WERI-Rb-1 (cell line): Measurements from ENCODE around the gene RANGAP1.

ENCODE experiments used
- DNase-seq: peaks from one replicate; pipeline ENCODE4 v3.0.0-alpha.2; 2020
- H3K27ac ChIP-seq: fragments of 250-450 bp; sonication (Bioruptor Pico); 2 replicates; pipeline ENCODE4 v1.5.1; 2020; ENCODE audit warnings: mild to moderate bottlenecking, moderate library complexity
- H3K27me3 ChIP-seq: fragments of 250-450 bp; sonication (Bioruptor Pico); 2 replicates; pipeline ENCODE4 v1.5.1; 2021; ENCODE audit warnings: mild to moderate bottlenecking, low read depth, moderate library complexity; ENCODE audit not compliant: insufficient read depth, severe bottlenecking
- H3K36me3 ChIP-seq: fragments of 250-450 bp; sonication (Bioruptor Pico); 2 replicates; pipeline ENCODE4 v1.5.1; 2020; ENCODE audit warnings: mild to moderate bottlenecking, moderate library complexity
- H3K4me3 ChIP-seq: 2 replicates; pipeline ENCODE4 v1.5.1; 2011; ENCODE audit warnings: low read depth, mild to moderate bottlenecking, control low read depth, low read length
- H3K9me3 ChIP-seq: fragments of 250-450 bp; sonication (Bioruptor Pico); 2 replicates; pipeline ENCODE4 v1.5.1; 2021; ENCODE audit warnings: mild to moderate bottlenecking, moderate library complexity; ENCODE audit not compliant: severe bottlenecking
- CTCF ChIP-seq: IDR thresholded peaks from 2 replicates; pipeline ENCODE4 v1.5.1; 2011; ENCODE audit warnings: low read depth, mild to moderate bottlenecking, control low read depth, inconsistent platforms, low read length

Gene RANGAP1

DNA sequence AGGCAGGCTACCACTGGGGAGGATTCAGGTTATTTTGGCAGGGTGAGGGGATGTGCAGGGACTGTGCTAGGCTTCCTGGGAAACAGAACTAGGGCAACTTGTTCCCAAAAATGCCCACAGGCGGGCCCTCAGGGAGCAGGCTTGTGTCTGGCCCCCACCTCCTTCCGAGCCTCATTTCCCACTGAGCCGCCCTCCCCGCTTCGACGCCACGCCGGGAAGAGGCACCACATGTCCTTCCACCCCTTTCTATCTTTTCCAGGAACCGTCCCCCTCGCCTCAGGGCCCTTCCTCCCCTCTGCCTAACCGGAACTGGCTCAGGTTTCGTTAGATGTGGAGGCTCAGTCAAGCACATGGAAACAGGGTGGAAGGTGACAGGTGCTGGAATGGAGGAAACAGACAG is 35.9 kb downstream of the RANGAP1 start:
- DNase-seq: no peak
- Histone ChIP-seq H3K36me3 (peaks cover 89% of the 10 kb centered on the region), H3K27me3 (no peaks in the 10 kb centered on the region), H3K9me3 (no peaks in the 10 kb centered on the region), H3K4me3 (no peak overlapping the region), H3K27ac (no peak overlapping the region)
- no peak for TF ChIP-seq CTCF

DNA sequence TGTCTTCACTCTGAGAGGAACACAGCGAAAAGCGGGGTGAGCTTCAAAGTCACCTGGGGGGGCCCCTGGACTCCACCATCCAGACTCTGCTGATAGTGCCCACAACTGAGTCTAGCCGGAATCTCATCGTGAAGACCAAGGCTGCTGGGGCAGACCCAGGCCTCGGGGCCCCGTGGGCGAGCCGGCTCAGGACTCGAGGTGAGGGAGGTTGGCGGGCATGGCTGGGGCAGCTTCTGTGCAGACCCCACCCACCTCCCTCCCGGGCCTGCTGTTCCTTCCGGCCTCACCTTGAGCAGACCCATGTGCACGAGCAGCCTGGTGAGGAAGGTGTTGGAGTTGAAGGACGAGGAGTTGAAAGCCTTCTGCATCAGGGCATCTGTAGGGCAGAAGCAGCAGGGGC is 36.5 kb downstream of the RANGAP1 start:
- TF ChIP-seq CTCF: no peak
- H3K9me3 ChIP-seq: no peaks in the 10 kb centered on the region
- DNase-seq: no peak
- H3K27ac ChIP-seq: no peak overlapping the region
- no peaks in the 10 kb centered on the region for H3K27me3 ChIP-seq
- H3K4me3 ChIP-seq: no peak overlapping the region
- peaks cover 83% of the 10 kb centered on the region for H3K36me3 ChIP-seq

GRCh38 chr22:41248758-41249157 is 37.2 kb downstream of the RANGAP1 start:
- Histone ChIP-seq H3K36me3 (peaks cover 76% of the 10 kb centered on the region), H3K27ac (no peak overlapping the region)

DNA sequence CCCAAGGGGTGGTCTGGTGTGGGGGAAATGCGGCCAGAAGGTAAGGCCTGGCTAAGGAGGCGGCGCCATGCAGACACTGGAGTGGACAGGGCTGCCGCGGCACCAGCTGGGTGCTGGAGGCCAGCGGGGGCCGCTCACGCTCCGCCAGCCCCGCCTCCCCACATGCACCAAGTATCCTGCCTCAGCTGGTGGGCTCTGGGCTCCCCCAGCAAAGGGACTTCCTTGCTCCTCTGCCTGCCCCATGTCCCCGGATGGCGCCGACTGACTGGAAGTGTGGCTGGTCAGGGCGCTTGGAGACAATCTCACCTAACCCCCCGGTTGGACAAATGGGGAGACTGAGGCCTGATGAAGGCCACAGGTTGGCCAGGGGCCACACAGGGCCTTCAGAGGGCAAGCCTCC is 37.7 kb downstream of the RANGAP1 start:
- TF ChIP-seq CTCF: 0 out of 2 replicates have a peak, but pooled peaks have one; percentile 10
- no peak for DNase-seq
- H3K27me3 ChIP-seq: no peaks in the 10 kb centered on the region
- no peaks in the 10 kb centered on the region for H3K9me3 ChIP-seq
- H3K36me3 ChIP-seq: peaks cover 71% of the 10 kb centered on the region
- H3K4me3 ChIP-seq: no peak overlapping the region
- H3K27ac ChIP-seq: no peak overlapping the region

More at GRCh38 chr22:41248758-41249157, 37.2 kb downstream of the RANGAP1 start:
- no peak for TF ChIP-seq CTCF
- H3K27me3 ChIP-seq: no peaks in the 10 kb centered on the region
- H3K9me3 ChIP-seq: no peaks in the 10 kb centered on the region
- DNase-seq: no peak
- H3K4me3 ChIP-seq: no peak overlapping the region

GRCh38 chr22:41247703-41248102 is 38.3 kb downstream of the RANGAP1 start:
- Histone ChIP-seq H3K4me3 (no peak overlapping the region), H3K9me3 (no peaks in the 10 kb centered on the region), H3K36me3 (peaks cover 65% of the 10 kb centered on the region), H3K27me3 (no peaks in the 10 kb centered on the region), H3K27ac (no peak overlapping the region)
- DNase-seq: no peak
- TF ChIP-seq CTCF: no peak

GRCh38 chr22:41245917-41246499 is 40.0 kb downstream of the RANGAP1 start:
- no peak overlapping the region for H3K27ac ChIP-seq
- peak; percentile 51; the same call in 1 of the 2 replicates for TF ChIP-seq CTCF
- no peaks in the 10 kb centered on the region for H3K9me3 ChIP-seq
- peak; percentile 26 for DNase-seq
- peaks cover 49% of the 10 kb centered on the region for H3K36me3 ChIP-seq
- no peak overlapping the region for H3K4me3 ChIP-seq
- H3K27me3 ChIP-seq: no peaks in the 10 kb centered on the region
